ENCODE results near the gene FAM120A. TPM values are rescaled to one million over a fixed set of nuclear protein-coding genes. Genes with fewer than 3 reads are reported as not detected.

FAM120A gene
- total RNA-seq, 1 experiment from 2014 or later: 70.5 TPM

DNA sequence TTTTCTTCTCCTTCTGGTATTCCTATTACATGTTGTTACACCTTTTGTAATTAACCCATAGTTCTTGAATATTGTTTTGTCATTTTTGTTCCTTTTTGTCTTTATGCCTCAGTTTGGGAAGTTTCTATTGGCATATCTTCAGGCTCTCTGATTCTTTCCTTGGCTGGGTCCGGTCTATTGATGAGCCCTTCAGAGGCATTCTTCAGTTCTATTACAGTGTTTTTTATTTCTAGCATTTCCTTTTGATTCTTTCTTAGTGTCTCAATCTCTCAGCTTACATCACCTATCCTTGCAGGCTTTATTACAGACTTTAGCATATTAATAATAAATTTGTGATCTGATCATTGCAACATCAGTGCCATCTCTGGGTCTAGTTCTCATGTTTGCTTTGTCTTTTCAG, 158.7 kb downstream of the FAM120A start:
- TF ChIP-seq POLR2AphosphoS5 (IDR thresholded peaks at IDR 0.05; ENCODE audit: low read depth, low read length) (no peak), SIN3A (IDR thresholded peaks at IDR 0.05; ENCODE audit: borderline replicate concordance, insufficient read depth, low read depth, low read length) (no peak), TCF7L2 (IDR thresholded peaks at IDR 0.05; ENCODE audit: low read depth, low read length) (no peak)
- TF ChIP-seq, protein P1, sequence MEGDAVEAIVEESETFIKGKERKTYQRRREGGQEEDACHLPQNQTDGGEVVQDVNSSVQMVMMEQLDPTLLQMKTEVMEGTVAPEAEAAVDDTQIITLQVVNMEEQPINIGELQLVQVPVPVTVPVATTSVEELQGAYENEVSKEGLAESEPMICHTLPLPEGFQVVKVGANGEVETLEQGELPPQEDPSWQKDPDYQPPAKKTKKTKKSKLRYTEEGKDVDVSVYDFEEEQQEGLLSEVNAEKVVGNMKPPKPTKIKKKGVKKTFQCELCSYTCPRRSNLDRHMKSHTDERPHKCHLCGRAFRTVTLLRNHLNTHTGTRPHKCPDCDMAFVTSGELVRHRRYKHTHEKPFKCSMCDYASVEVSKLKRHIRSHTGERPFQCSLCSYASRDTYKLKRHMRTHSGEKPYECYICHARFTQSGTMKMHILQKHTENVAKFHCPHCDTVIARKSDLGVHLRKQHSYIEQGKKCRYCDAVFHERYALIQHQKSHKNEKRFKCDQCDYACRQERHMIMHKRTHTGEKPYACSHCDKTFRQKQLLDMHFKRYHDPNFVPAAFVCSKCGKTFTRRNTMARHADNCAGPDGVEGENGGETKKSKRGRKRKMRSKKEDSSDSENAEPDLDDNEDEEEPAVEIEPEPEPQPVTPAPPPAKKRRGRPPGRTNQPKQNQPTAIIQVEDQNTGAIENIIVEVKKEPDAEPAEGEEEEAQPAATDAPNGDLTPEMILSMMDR (IDR thresholded peaks at IDR 0.05): no peak
- TF ChIP-seq, protein P2, sequence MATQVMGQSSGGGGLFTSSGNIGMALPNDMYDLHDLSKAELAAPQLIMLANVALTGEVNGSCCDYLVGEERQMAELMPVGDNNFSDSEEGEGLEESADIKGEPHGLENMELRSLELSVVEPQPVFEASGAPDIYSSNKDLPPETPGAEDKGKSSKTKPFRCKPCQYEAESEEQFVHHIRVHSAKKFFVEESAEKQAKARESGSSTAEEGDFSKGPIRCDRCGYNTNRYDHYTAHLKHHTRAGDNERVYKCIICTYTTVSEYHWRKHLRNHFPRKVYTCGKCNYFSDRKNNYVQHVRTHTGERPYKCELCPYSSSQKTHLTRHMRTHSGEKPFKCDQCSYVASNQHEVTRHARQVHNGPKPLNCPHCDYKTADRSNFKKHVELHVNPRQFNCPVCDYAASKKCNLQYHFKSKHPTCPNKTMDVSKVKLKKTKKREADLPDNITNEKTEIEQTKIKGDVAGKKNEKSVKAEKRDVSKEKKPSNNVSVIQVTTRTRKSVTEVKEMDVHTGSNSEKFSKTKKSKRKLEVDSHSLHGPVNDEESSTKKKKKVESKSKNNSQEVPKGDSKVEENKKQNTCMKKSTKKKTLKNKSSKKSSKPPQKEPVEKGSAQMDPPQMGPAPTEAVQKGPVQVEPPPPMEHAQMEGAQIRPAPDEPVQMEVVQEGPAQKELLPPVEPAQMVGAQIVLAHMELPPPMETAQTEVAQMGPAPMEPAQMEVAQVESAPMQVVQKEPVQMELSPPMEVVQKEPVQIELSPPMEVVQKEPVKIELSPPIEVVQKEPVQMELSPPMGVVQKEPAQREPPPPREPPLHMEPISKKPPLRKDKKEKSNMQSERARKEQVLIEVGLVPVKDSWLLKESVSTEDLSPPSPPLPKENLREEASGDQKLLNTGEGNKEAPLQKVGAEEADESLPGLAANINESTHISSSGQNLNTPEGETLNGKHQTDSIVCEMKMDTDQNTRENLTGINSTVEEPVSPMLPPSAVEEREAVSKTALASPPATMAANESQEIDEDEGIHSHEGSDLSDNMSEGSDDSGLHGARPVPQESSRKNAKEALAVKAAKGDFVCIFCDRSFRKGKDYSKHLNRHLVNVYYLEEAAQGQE (IDR thresholded peaks at IDR 0.05; ENCODE audit: insufficient read depth in 1 of 2, low read depth in 2 of 2, low read length in 1 of 2): no peak
- BruUV-seq (replicated peaks): no TSS peak
- Histone ChIP-seq H3K4me1 (ENCODE audit: control insufficient read depth, insufficient read depth, low read length) (no peaks in the 10 kb centered on the region), H3K9me3 (ENCODE audit: control insufficient read depth, insufficient read depth, low read depth, low read length) (no peaks in the 10 kb centered on the region), H3K27me3 (ENCODE audit: control insufficient read depth, insufficient read depth, low read length) (no peaks in the 10 kb centered on the region), H3K36me3 (ENCODE audit: control insufficient read depth, insufficient read depth, low read length) (no peaks in the 10 kb centered on the region), H3K27ac (ENCODE audit: low read length) (no peak overlapping the region), H3K4me3 (ENCODE audit: low read depth in 2 of 2, low read length in 2 of 2) (no peak overlapping the region)
- CTCF ChIA-PET: no interaction called here
- ATAC-seq: no peak
- POLR2A ChIA-PET: no interaction called here
- intact Hi-C loops (cut with micrococcal nuclease; ENCODE audit: unreplicated experiment): no loop called here
- DNase-seq (ENCODE audit: low read depth, low spot score): no peak
- in situ Hi-C loops (cut with HindIII; ENCODE audit: low pct_unique_long_range_greater_than_20kb, low sequenced_read_pairs): no loop called here

DNA sequence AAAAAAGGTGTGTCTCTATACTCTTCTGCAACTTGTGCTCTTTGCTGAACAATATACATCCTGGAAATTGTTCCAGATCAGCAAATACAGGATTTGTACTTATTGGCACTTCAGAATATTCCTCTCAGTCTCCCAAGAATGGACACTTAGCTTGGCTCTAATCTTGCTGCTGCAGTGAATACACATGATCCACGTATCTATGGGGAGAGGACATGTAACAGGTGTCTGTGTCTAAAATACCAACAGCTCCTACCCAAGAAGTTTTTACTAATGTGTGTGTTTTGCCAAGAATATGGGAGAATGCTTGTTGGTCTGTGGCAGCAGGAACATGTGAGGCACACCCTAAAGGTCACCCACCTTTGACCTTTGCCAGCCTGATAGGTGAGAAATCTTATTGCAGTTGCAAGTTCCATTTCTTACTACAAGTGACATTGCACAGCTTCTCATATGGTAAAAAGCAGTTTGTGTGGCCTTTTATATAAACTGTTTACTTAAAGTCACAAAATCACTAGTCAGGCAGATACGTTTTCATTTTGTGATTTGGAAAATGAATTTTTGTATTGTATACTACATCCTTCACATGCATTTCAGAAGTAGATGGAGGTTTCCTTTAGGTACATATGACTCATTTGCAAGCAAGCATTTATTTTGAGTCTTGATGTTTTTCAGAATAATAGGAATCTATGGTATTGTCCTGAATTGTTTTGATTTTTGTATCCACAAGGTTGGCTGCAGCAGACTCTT, 160.7 kb downstream of the FAM120A start:
- POLR2A ChIA-PET: no interaction called here
- intact Hi-C loops (cut with micrococcal nuclease; ENCODE audit: unreplicated experiment): no loop called here
- CTCF ChIA-PET: no interaction called here

More for the DNA sequence above, 160.7 kb downstream of the FAM120A start:
- H3K4me1 ChIP-seq (ENCODE audit: control insufficient read depth, insufficient read depth, low read length): no peaks in the 10 kb centered on the region
- no peaks in the 10 kb centered on the region for H3K36me3 ChIP-seq (ENCODE audit: control insufficient read depth, insufficient read depth, low read length)
- DNase-seq (ENCODE audit: low read depth, low spot score) (no peak), ATAC-seq (no peak)
- H3K27me3 ChIP-seq (ENCODE audit: control insufficient read depth, insufficient read depth, low read length): no peaks in the 10 kb centered on the region
- no peak overlapping the region for H3K27ac ChIP-seq (ENCODE audit: low read length)
- BruUV-seq (replicated peaks): no TSS peak
- no peaks in the 10 kb centered on the region for H3K9me3 ChIP-seq (ENCODE audit: control insufficient read depth, insufficient read depth, low read depth, low read length)
- TF ChIP-seq, protein P2 (IDR thresholded peaks at IDR 0.05; ENCODE audit: insufficient read depth in 1 of 2, low read depth in 2 of 2, low read length in 1 of 2): no peak
- TF ChIP-seq, protein P1 (IDR thresholded peaks at IDR 0.05): no peak
- TF ChIP-seq SIN3A (IDR thresholded peaks at IDR 0.05; ENCODE audit: borderline replicate concordance, insufficient read depth, low read depth, low read length) (no peak), POLR2AphosphoS5 (IDR thresholded peaks at IDR 0.05; ENCODE audit: low read depth, low read length) (no peak), TCF7L2 (IDR thresholded peaks at IDR 0.05; ENCODE audit: low read depth, low read length) (no peak)
- in situ Hi-C loops (cut with HindIII; ENCODE audit: low pct_unique_long_range_greater_than_20kb, low sequenced_read_pairs): no loop called here
- H3K4me3 ChIP-seq (ENCODE audit: low read depth in 2 of 2, low read length in 2 of 2): no peak overlapping the region
